ENCODE results near the gene JADE2.
A peak's percentile ranks its signal among the peaks of the same experiment; 100 is the strongest.

Gene JADE2

GRCh38 chr5:134533115-134533815, 7.8 kb downstream of the JADE2 start:
- no peak overlapping the region for H3K27ac ChIP-seq (ENCODE audit: extremely low read depth, low read depth, low read length)
- H3K36me3 ChIP-seq (ENCODE audit: control insufficient read depth in 2 of 2, insufficient read depth in 1 of 2, low read length in 2 of 2) = no peaks in the 10 kb centered on the region
- H3K4me3 ChIP-seq (ENCODE audit: low read depth, low read length) = no peak overlapping the region
- TF ChIP-seq ZNF768 (tag by site-specific recombination; IDR thresholded peaks at IDR 0.05) (no peak), EGR2 (tag by site-specific recombination; IDR thresholded peaks at IDR 0.05; ENCODE audit: low read depth) (0 out of 2 replicates have a peak, but pooled peaks have one; percentile 27), ZNF184 (tag by site-specific recombination; IDR thresholded peaks at IDR 0.05) (no peak), FEZF1 (tag by site-specific recombination; IDR thresholded peaks at IDR 0.05) (no peak), ZNF785 (tag by site-specific recombination; IDR thresholded peaks at IDR 0.05) (no peak)
- H3K4me1 ChIP-seq (ENCODE audit: control insufficient read depth, insufficient read depth, low read length) = no peaks in the 10 kb centered on the region
- no peaks in the 10 kb centered on the region for H3K9me3 ChIP-seq (ENCODE audit: control insufficient read depth, insufficient read depth, low read depth, low read length)
- ChIA-PET CTCF (interaction anchor here (0.6 to 1.6 kb wide), 2 partner anchors 45 to 493 kb away, joined by 4 to 5 read pairs; no protein-coding TSS in a partner anchor), POLR2A (interaction anchor here (0.6 kb wide), 1 partner anchor 51 kb away, joined by 4 read pairs; no protein-coding TSS in a partner anchor)

DNA sequence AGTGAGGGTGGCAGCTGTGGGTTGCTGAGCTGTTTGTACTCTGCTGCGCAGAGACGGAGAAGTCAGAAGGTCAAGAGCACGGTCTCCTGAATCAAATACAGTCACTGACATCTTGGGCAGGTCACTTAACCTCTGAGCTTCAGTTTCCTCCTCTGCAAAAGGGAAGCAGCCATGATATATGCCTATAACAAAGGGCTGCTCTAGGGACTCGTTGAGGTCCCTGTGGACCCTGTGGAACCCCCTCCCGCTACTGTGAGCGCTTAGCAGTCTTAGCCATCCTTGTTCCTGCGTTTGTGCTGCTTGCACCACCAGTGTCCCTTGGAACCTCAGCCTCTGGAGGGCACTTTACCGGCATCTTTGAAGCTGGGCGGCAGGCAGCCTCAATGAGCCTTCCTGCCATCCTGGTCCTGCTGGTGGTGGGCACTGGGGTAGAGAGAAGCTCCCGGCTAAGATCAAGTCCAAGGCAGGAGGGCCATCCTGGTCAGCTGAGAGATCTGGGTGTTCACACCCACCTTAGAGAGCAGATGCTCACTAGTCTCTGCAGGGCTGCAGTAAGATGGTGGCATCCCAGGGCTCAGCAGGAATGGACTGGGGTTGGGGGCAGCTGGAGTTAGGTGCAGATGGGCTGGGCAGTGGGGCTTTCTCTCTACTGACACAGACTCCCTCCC, 8.7 kb downstream of the JADE2 start:
- no peak overlapping the region for H3K4me3 ChIP-seq (ENCODE audit: low read depth, low read length)
- H3K36me3 ChIP-seq (ENCODE audit: control insufficient read depth in 2 of 2, insufficient read depth in 1 of 2, low read length in 2 of 2) = no peaks in the 10 kb centered on the region
- TF ChIP-seq ZNF558 (tag by site-specific recombination; IDR thresholded peaks at IDR 0.05) (no peak), ZNF555 (tag by site-specific recombination; conservative IDR thresholded peaks at IDR 0.05) (no peak), ZNF76 (tag by site-specific recombination; IDR thresholded peaks at IDR 0.05; ENCODE audit: borderline replicate concordance, low read depth) (no peak), ZNF776 (tag by site-specific recombination; IDR thresholded peaks at IDR 0.05; ENCODE audit: borderline replicate concordance) (no peak), GLIS1 (tag by site-specific recombination; IDR thresholded peaks at IDR 0.05) (no peak), PRDM2 (tag by site-specific recombination; IDR thresholded peaks at IDR 0.05; ENCODE audit: borderline replicate concordance) (no peak), ZNF596 (tag by site-specific recombination; IDR thresholded peaks at IDR 0.05) (no peak), SP3 (tag by site-specific recombination; IDR thresholded peaks at IDR 0.05) (no peak), KLF16 (tag by site-specific recombination; IDR thresholded peaks at IDR 0.05) (no peak)
- POLR2A ChIA-PET = no interaction called here
- H3K4me1 ChIP-seq (ENCODE audit: control insufficient read depth, insufficient read depth, low read length) = no peaks in the 10 kb centered on the region
- CTCF ChIA-PET = interaction anchor here (1.5 to 1.6 kb wide), 2 partner anchors 44 kb away, joined by 4 to 5 read pairs; no protein-coding TSS in a partner anchor
- H3K9me3 ChIP-seq (ENCODE audit: control insufficient read depth, insufficient read depth, low read depth, low read length) = no peaks in the 10 kb centered on the region
- H3K27ac ChIP-seq (ENCODE audit: extremely low read depth, low read depth, low read length) = no peak overlapping the region

- Histone ChIP-seq H3K4me1 (ENCODE audit: control insufficient read depth, insufficient read depth, low read length) (no peaks in the 10 kb centered on the region), H3K27ac (ENCODE audit: extremely low read depth, low read depth, low read length) (no peak overlapping the region), H3K9me3 (ENCODE audit: control insufficient read depth, insufficient read depth, low read depth, low read length) (no peaks in the 10 kb centered on the region), H3K4me3 (ENCODE audit: low read depth, low read length) (no peak overlapping the region), H3K36me3 (ENCODE audit: control insufficient read depth in 2 of 2, insufficient read depth in 1 of 2, low read length in 2 of 2) (no peaks in the 10 kb centered on the region)
- TF ChIP-seq ZIC2 (tag by site-specific recombination; IDR thresholded peaks at IDR 0.05) (peak; percentile 80), ZNF274 (IDR thresholded peaks at IDR 0.05; ENCODE audit: low read length) (no peak), ZNF274 (tag by site-specific recombination; IDR thresholded peaks at IDR 0.05; ENCODE audit: borderline replicate concordance) (no peak), ZNF449 (tag by site-specific recombination; IDR thresholded peaks at IDR 0.05) (no peak), ZNF223 (tag by site-specific recombination; IDR thresholded peaks at IDR 0.05) (no peak)
- CTCF ChIA-PET = interaction anchor here (1.5 kb wide), 1 partner anchor 44 kb away, joined by 4 read pairs; no protein-coding TSS in a partner anchor
- POLR2A ChIA-PET = no interaction called here
Observed at GRCh38 chr5:134534726-134535110, 9.2 kb downstream of the JADE2 start.
